ENCODE measurements around the gene ABCA3.

DNA sequence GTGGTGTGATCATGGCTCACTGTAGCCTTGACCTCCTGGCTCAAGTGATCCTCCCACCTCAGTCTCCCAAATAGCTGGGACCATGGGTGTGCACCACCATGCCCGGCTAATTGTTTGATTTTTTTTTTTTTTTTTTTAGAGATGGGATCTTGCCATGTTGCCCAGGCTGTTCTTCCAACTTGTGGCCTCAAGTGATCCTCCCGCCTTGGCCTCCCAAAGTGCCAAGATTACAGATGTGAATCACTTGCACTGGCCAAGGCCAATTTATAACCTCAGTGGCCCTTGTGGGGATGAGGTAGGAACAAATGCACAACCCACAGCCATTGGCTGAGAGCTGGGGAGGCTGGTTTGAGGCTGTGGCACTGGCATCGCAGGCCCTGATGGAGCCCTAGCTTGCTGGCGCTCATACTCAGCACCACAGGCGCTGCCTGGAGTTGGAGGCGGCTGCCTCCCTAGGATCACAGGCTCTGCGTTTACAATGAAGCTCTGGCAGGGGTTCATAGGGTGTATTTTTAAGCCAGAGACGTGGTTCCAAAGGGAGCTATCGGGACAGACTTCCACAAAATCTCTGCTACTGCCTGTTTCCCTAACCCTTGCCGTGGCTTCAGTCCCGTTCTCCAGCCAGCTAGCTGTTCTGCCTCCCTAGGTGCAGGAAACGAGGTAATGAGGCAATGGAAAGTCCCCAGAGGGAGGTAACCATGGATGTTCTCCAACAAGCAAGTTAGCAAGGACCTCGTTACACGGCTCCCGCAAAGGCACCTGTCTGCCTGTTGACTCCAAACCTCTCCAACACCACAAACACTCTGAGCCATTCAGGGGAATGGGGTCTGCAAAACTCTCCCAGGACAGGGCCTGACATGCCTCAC, 2.9 kb downstream of the ABCA3 start:
- no peak for TF ChIP-seq POLR2AphosphoS5 (IDR thresholded peaks at IDR 0.05; ENCODE audit: low read depth, low read length)
- TF ChIP-seq SIN3A (IDR thresholded peaks at IDR 0.05; ENCODE audit: borderline replicate concordance, insufficient read depth, low read length): no peak
